ENCODE data around the gene DOK5.

DNA sequence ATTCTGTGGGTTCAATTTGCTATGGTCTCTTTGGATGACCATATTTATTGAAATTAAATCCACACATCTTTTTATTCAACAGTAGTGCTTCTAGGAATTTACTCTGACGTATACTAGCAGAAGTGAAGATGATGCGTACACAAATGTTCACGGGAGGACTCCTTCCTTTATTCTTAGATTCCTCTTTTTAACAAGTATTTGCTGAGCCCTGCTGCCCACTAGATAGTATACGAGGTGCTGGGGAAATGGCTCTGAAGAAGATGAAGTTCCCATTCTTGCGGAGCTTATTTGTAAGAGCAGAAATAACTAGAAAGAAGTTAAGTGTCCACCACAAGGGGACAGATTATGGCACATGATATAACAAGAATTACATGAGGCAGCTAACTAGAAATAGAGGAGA lies 145.2 kb downstream of the DOK5 start:
- TF ChIP-seq, protein P1, sequence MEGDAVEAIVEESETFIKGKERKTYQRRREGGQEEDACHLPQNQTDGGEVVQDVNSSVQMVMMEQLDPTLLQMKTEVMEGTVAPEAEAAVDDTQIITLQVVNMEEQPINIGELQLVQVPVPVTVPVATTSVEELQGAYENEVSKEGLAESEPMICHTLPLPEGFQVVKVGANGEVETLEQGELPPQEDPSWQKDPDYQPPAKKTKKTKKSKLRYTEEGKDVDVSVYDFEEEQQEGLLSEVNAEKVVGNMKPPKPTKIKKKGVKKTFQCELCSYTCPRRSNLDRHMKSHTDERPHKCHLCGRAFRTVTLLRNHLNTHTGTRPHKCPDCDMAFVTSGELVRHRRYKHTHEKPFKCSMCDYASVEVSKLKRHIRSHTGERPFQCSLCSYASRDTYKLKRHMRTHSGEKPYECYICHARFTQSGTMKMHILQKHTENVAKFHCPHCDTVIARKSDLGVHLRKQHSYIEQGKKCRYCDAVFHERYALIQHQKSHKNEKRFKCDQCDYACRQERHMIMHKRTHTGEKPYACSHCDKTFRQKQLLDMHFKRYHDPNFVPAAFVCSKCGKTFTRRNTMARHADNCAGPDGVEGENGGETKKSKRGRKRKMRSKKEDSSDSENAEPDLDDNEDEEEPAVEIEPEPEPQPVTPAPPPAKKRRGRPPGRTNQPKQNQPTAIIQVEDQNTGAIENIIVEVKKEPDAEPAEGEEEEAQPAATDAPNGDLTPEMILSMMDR (IDR thresholded peaks at IDR 0.05; ENCODE audit: extremely low read depth in 1 of 2, insufficient read depth in 1 of 2, low read depth in 1 of 2, low read length in 2 of 2) = no peak
- TF ChIP-seq POLR2A (IDR thresholded peaks at IDR 0.05; ENCODE audit: low read depth, low read length) = no peak
- TF ChIP-seq EZH2 (IDR thresholded peaks at IDR 0.05; ENCODE audit: borderline replicate concordance, low read depth, low read length, severe bottlenecking) = no peak
- TF ChIP-seq MYC (IDR thresholded peaks at IDR 0.05; ENCODE audit: low read depth, low read length) = no peak
- TF ChIP-seq POLR2AphosphoS5 (IDR thresholded peaks at IDR 0.05; ENCODE audit: insufficient read depth, low read depth, low read length) = no peak
- TF ChIP-seq, protein P2, sequence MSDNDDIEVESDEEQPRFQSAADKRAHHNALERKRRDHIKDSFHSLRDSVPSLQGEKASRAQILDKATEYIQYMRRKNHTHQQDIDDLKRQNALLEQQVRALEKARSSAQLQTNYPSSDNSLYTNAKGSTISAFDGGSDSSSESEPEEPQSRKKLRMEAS (IDR thresholded peaks at IDR 0.05; ENCODE audit: insufficient read depth, insufficient read length) = no peak
